NCI-H2227 treated with DMSO at 0.1 percent for 48 hours (cell line): ENCODE data around the gene ACACA.

Source experiments
- DNase-seq: peaks from one replicate; lab custom pipeline; 2025; lab: John Stamatoyannopoulos, UW

The ACACA gene

DNA sequence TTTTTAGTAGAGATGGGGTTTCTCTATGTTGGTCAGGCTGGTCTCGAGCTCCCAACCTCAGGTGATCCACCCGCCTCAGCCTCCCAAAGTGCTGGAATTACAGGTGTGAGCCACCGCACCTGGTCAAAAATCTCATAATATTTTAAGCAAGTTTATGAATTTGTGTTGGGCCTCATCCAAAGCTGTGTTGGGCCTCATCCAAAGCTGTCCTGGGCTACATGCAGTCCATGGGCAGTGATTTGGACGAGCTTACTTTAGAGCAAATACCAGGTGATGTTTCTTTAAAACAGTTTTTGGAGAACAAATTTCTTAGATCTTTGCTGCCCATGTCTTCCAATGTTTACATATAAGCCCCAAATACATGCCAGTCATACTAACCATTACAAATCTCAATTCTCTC is 115.3 kb downstream of the ACACA start:
- no peak for DNase-seq

DNA sequence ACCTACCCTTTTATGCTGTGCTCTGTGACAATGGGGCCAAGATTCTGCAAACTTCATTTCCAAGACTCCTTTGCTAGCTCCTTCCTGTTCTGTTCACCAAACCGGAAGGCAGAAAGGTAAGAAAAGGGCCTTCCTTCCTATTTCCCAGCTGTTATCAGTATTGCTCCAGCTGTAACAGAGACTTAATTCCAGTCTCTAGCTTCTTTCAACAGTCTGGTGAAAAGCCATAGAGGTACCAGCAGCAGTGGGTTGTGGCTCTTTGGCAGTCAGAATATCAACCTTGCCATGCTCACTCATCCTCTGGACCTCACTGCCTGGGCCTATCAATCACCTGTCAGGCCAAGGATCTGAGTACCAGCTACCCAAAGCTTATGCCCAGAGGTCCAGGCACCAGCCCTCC is 120.2 kb downstream of the ACACA start:
- no peak for DNase-seq

DNA sequence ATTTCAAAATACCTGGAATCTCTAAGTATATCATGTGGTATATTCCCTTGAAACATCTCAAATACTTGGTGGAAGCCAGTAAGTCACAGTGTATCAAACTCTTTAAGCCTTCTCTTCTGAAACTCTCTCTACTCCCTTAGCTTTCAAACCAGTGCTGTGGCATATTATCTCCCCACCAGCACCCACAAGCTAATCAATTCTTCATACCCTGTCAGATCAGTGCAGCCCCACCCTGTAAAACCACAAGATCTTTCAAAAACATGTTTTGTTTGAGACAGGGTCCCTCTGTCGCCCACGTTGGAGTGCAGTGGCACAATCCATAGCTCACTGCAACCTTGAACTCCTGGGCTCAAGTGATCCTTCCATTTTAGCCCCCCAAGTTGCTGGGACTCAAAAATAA is 122.4 kb downstream of the ACACA start:
- no peak for DNase-seq

- DNase-seq = no peak
Observed at GRCh38 chr17:37283414-37283961, 123.1 kb downstream of the ACACA start.

GRCh38 chr17:37280841-37281240 is 125.8 kb downstream of the ACACA start:
- DNase-seq = no peak

- no peak for DNase-seq
Observed at GRCh38 chr17:37278247-37278894, 128.3 kb downstream of the ACACA start.

DNA sequence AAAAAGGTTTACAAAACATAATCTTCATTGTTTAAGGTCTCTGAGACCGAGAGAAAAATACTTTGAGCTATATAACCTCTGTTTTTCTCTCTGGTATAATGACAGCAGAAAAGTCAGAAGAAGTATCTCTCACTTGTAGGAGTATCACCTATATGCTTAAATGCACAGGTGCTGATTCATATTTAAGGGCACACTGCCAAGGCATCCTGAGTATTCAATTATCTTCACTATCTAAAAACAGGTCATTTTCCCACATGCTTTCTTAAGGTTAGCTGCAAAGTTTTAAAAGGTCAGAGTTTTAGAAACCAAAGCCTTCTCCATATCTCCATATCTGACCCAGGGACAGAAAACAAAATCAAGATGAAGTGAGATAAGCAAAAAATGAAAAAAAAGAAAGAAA is 130.2 kb downstream of the ACACA start:
- DNase-seq = no peak

DNA sequence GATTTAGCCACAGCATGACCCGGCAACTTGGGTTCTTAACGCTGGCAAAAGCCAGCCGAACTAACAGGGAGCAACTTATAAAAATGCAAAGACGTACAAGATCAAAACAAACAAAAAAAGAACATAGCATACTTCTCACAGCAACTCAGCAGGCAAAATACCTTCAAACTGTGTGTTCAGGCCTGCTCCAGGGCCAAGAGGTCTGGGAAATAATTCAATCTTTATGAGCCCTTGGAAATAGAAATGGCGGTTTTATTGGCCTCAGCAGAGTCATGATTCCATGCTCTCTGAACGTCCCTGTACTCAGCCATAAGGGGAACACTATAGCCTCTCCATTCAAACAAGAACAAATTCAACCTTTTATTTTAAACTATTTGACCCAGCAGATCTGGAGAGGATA is 132.2 kb downstream of the ACACA start:
- no peak for DNase-seq

- DNase-seq = no peak
Observed at GRCh38 chr17:37273409-37274051, 133.1 kb downstream of the ACACA start.

- no peak for DNase-seq
Observed at GRCh38 chr17:37265446-37266173, 141.0 kb downstream of the ACACA start.

DNA sequence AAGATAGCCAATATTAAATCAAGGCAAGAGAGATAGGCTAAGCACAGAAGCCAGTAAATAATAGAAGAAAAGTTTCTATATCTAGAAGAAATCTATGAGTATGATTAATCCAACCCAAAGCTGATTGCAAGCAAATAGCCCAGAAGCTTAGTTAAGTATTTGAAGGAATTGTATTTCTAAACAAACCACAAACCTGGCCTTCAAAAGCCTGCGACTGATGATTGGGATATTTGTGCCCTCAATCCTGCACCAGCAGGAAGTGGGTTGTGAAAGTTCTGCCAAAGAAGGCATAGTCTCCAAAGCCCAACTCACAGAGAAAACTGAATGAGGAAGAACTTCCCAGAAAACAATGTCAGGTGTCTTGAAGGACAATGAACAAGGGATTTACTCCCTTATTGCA is 145.3 kb downstream of the ACACA start:
- no peak for DNase-seq

- DNase-seq = no peak
Observed at GRCh38 chr17:37259030-37259735, 147.5 kb downstream of the ACACA start.

DNA sequence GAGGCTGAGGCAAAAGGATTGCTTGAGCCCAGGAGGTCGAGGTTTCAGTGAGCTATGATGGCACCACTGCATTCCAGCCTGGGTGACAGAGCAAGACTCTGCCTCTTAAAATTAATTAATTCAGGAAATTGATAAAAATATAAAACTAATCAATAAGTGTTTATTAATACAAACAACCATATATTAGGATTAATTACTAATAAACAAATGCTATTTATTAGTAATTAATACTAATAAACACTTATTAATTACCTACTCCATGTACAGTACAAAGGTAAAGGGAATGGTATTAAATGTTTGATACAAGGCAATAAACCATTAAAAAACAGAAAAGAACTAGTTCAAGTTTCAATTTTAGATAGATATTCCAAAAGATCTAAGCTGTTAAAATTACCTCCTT is 150.0 kb downstream of the ACACA start:
- DNase-seq = no peak

GRCh38 chr17:37255432-37255831 is 151.2 kb downstream of the ACACA start:
- DNase-seq = no peak

GRCh38 chr17:37247825-37248224 is 158.8 kb downstream of the ACACA start:
- DNase-seq = no peak

DNA sequence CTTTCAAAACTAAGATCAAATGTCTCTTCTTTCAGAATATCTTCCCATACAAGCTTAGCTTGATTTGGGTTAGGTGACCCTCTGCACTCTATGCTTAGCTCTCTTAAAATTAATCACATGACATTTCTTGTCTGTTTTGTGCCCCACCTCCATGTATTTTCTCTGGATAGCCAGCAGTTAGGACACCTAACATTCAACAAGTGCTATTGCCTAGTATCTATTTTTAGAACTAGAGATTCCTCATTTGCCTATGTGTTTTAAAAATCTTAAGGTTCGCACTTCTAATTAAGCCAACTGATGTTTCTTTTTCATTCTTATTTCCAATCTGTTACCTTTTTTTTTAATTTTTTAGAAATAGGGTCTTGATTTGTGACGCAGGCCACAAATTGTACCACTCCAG is 160.6 kb downstream of the ACACA start:
- DNase-seq = no peak

- DNase-seq = no peak
Observed at GRCh38 chr17:37240381-37240780, 166.3 kb downstream of the ACACA start.

GRCh38 chr17:37239690-37240334 is 166.8 kb downstream of the ACACA start:
- peak; percentile 29 for DNase-seq

GRCh38 chr17:37234106-37234505 is 172.5 kb downstream of the ACACA start:
- no peak for DNase-seq

- DNase-seq = peak; percentile 96
Observed at GRCh38 chr17:37233036-37233435, 173.6 kb downstream of the ACACA start.

DNA sequence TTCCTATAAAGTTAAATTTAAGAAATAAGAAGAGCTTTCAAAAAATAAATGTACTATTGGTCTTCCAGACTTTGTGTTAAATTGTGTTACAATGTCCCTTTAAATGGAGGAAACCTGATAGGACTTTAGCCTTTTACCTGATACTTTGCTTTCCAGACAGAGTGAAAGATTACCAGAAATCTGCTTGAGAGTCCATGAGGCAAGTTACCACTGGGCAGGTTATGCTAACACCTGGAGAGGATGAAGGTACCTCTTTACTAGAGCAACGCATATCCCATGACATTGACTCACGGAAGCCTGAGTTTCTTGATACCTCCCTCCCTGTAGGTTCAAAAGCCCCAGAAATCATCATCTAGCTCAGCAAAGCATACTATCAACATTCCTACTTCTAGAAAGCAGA is 174.7 kb downstream of the ACACA start:
- no peak for DNase-seq

DNA sequence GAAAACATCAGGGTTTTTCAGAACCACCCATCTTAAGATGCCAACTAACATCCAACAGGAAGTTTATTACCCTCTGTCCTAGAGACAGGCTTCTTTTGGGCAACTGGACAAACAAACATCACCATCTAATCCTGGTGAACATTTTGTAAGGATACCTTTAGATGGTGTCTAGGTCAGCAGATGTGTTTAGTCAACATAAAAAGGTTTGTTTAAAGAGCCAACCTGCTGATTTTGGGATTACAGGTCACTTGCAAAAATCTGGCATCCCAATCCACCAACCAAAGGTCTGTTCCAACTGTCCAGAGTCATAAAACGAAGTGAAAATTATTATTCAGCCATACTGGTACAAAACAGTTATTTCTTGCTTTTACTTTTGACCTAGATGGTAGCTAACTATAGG is 176.0 kb downstream of the ACACA start:
- no peak for DNase-seq
